SK-N-SH (cell line): Measurements from ENCODE around the gene TAB2. TPM values are rescaled to one million over a fixed set of nuclear protein-coding genes. Genes with fewer than 3 reads are reported as not detected.

Source experiments
- CTCF ChIA-PET: fragments of 300-600, 350-600 bp; formaldehyde crosslinking; extraction: SDS; loops from one replicate; lab custom pipeline; 2021; lab: Yijun Ruan, JAX
- POLR2A ChIA-PET: fragments of 350-600 bp; sonication (Branson Sonifier 250); formaldehyde crosslinking; extraction: SDS; loops from one replicate; lab custom pipeline; 2020; ENCODE audit warnings: antibody characterized with exemption, inconsistent platforms; lab: Yijun Ruan, JAX
- DNase-seq: peaks from one replicate; pipeline ENCODE4 v3.0.0; 2012
- H2AFZ ChIP-seq: fragments of 200-600 bp; sonication (generic); 2 replicates; pipeline ENCODE4 v1.8.1; 2016; ENCODE audit warnings: antibody characterized with exemption, mild to moderate bottlenecking, low read depth
- H3F3A ChIP-seq: fragments of 200-600 bp; sonication (generic); replicated peaks from 2 replicates; pipeline ENCODE3; 2016; ENCODE audit warnings: antibody characterized with exemption, mild to moderate bottlenecking; ENCODE audit not compliant: insufficient read depth
- H3K27ac ChIP-seq, 2 experiments: fragments of 200-500 bp in 1 of 2; fragments of 200-600 bp in 1 of 2; sonication (Bioruptor generic) in 1 of 2; sonication (generic), shearing (Covaris generic) in 1 of 2; 2 replicates each; pipeline versions ENCODE4 v1.5.1 to v1.6.1; 2014 to 2016; ENCODE audit warnings: low read depth in 2 of 2, inconsistent platforms in 1 of 2, low read length in 1 of 2, mild to moderate bottlenecking in 1 of 2, mixed read lengths in 1 of 2
- H3K27me3 ChIP-seq: fragments of 200-600 bp; sonication (generic), shearing (Covaris generic); 2 replicates; pipeline ENCODE4 v1.6.1; 2016; ENCODE audit warnings: mixed run types; ENCODE audit not compliant: insufficient read depth
- H3K36me3 ChIP-seq, 2 experiments: fragments of 200-500 bp in 1 of 2; fragments of 200-600 bp in 1 of 2; sonication (Bioruptor generic) in 1 of 2; sonication (generic) in 1 of 2; replicated peaks in 1 of 2; 2 replicates each; pipeline versions ENCODE3 to v1.5.1; 2014 to 2016; ENCODE audit warnings: low read length in 1 of 2, mild to moderate bottlenecking in 1 of 2; ENCODE audit not compliant: insufficient read depth in 2 of 2, control insufficient read depth in 1 of 2
- H3K4me1 ChIP-seq, 2 experiments: fragments of 200-500 bp in 1 of 2; fragments of 200-600 bp in 1 of 2; sonication (Bioruptor generic) in 1 of 2; sonication (generic), shearing (Covaris generic) in 1 of 2; 2 replicates each; pipeline versions ENCODE4 v1.5.1 to v1.6.1; 2014 to 2016; ENCODE audit warnings: low read depth in 1 of 2, low read length in 1 of 2, mixed run types in 1 of 2; ENCODE audit not compliant: insufficient read depth in 2 of 2, control insufficient read depth in 1 of 2
- H3K4me2 ChIP-seq: fragments of 200-600 bp; sonication (generic), shearing (Covaris generic); 2 replicates; pipeline ENCODE4 v1.6.1; 2017; ENCODE audit warnings: mixed run types
- H3K4me3 ChIP-seq, 2 experiments: fragments of 200-500 bp in 1 of 2; fragments of 200-600 bp in 1 of 2; sonication (Bioruptor generic) in 1 of 2; sonication (generic), shearing (Covaris generic) in 1 of 2; 2 replicates each; pipeline versions ENCODE4 v1.5.1 to v1.8.1; 2014 to 2016; ENCODE audit warnings: low read depth in 2 of 2, inconsistent platforms in 1 of 2, low read length in 1 of 2, mild to moderate bottlenecking in 1 of 2, mixed read lengths in 1 of 2, moderate library complexity in 1 of 2
- H3K79me2 ChIP-seq: fragments of 200-600 bp; sonication (generic); 2 replicates; pipeline ENCODE4 v1.8.1; 2017; ENCODE audit warnings: mild to moderate bottlenecking; ENCODE audit not compliant: insufficient read depth
- H3K9ac ChIP-seq: fragments of 200-600 bp; sonication (generic); 2 replicates; pipeline ENCODE4 v1.6.1; 2017; ENCODE audit warnings: mixed run types
- H3K9me2 ChIP-seq: fragments of 200-600 bp; sonication (generic); 2 replicates; pipeline ENCODE4 v1.6.1; 2017; ENCODE audit warnings: mixed run types
- H3K9me3 ChIP-seq: fragments of 200-600 bp; sonication (generic); 2 replicates; pipeline ENCODE4 v1.6.1; 2017; ENCODE audit warnings: mixed run types, mild to moderate bottlenecking, moderate library complexity
- H4K20me1 ChIP-seq: fragments of 200-600 bp; sonication (generic); 2 replicates; pipeline ENCODE4 v1.6.1; 2017; ENCODE audit warnings: mild to moderate bottlenecking, mixed run types; ENCODE audit not compliant: insufficient read depth
- CHD2 ChIP-seq: fragments of 150-350 bp; IDR thresholded peaks from 2 replicates; pipeline ENCODE4 v1.6.1; 2018; ENCODE audit warnings: low read length; ENCODE audit not compliant: partially characterized antibody
- CTCF ChIP-seq: fragments of 200-600 bp; sonication (generic); IDR thresholded peaks from 2 replicates; pipeline ENCODE4 v1.6.1; 2017; ENCODE audit warnings: antibody characterized with exemption, mild to moderate bottlenecking, moderate library complexity
- FOSL2 ChIP-seq: IDR thresholded peaks from 2 replicates; pipeline ENCODE4 v1.4.0; 2012; ENCODE audit warnings: low read depth, mild to moderate bottlenecking, moderate library complexity, borderline replicate concordance
- FOXM1 ChIP-seq: IDR thresholded peaks from 2 replicates; pipeline ENCODE4 v1.4.0; 2012; ENCODE audit warnings: low read depth, mild to moderate bottlenecking
- GABPA ChIP-seq: IDR thresholded peaks from 2 replicates; pipeline ENCODE4 v1.4.0; 2012; ENCODE audit warnings: low read depth, mild to moderate bottlenecking
- GATA2 ChIP-seq: sonication (generic); formaldehyde crosslinking; IDR thresholded peaks from 2 replicates; pipeline ENCODE4 v1.5.0; 2020; ENCODE audit warnings: mild to moderate bottlenecking, missing genetic modification reagents
- NFIC ChIP-seq: IDR thresholded peaks from 2 replicates; pipeline ENCODE4 v1.4.0; 2012; ENCODE audit warnings: borderline replicate concordance
- POLR2AphosphoS5 ChIP-seq: IDR thresholded peaks from 2 replicates; pipeline ENCODE4 v1.6.1; 2012; ENCODE audit warnings: low read depth, low read length
- RXRA ChIP-seq: IDR thresholded peaks from 2 replicates; pipeline ENCODE4 v1.4.0; 2012; ENCODE audit warnings: low read depth, mild to moderate bottlenecking, borderline replicate concordance
- SMC3 ChIP-seq: IDR thresholded peaks from 2 replicates; pipeline ENCODE4 v1.6.1; 2012; ENCODE audit warnings: low read depth, low read length, improper control_type of control experiment
- TAF1 ChIP-seq: IDR thresholded peaks from 2 replicates; pipeline ENCODE4 v1.6.1; 2012; ENCODE audit warnings: low read depth, mild to moderate bottlenecking, low read length, moderate library complexity, borderline replicate concordance
- TEAD4 ChIP-seq: IDR thresholded peaks from 2 replicates; pipeline ENCODE4 v1.4.0; 2012; ENCODE audit warnings: mild to moderate bottlenecking, borderline replicate concordance; ENCODE audit not compliant: insufficient read depth
- WGBS: methylation state at CpG from one replicate; pipeline ENCODE4 v1.1.6; 2017; ENCODE audit warnings: low lambda C conversion rate; 5-methylcytosine and 5-hydroxymethylcytosine counted together
- polyA plus RNA-seq, 3 experiments: library from polyadenylated mRNA; depleted of rRNA; stranded (reverse); fragments of >200 nt; gene quantifications; 2 replicates each; pipeline ENCODE4 v1.2.3, GENCODE V29; 2012
- TF ChIP-seq, protein P1 (sequence below): IDR thresholded peaks from 2 replicates; pipeline ENCODE4 v1.4.0; 2012; ENCODE audit warnings: low read depth, borderline replicate concordance
- TF ChIP-seq, protein P2 (sequence below): fragments of 150-350 bp; IDR thresholded peaks from 2 replicates; pipeline ENCODE4 v1.6.1; 2017; ENCODE audit warnings: antibody characterized with exemption, low read length, low read depth, borderline replicate concordance
- TF ChIP-seq, protein P3 (sequence below): IDR thresholded peaks from 2 replicates; pipeline ENCODE4; 2012

TAB2 gene
- polyA plus RNA-seq, 1 of the 3 experiments (the other 2 are of a cell fraction): 24.4 TPM

- Histone ChIP-seq H3K4me3 (no peak overlapping the region), H3K9ac (no peak overlapping the region), H3K27me3 (no peaks in the 10 kb centered on the region), H3K79me2 (no peaks in the 10 kb centered on the region), H3K36me3 (no peaks in the 10 kb centered on the region), H3K4me1 (no peaks in the 10 kb centered on the region), H4K20me1 (no peaks in the 10 kb centered on the region), H2AFZ (no peak overlapping the region), H3K27ac (no peak overlapping the region), H3K4me2 (no peak overlapping the region), H3K9me3 (no peaks in the 10 kb centered on the region), H3K9me2 (no peaks in the 10 kb centered on the region), H3F3A (no peaks in the 10 kb centered on the region)
- TF ChIP-seq NFIC: no peak
- no peak for TF ChIP-seq CHD2
- TF ChIP-seq FOXM1: no peak
- TF ChIP-seq TEAD4: no peak
- TF ChIP-seq SMC3: no peak
- no peak for TF ChIP-seq TAF1
- 38% methylated on average over 1 of the region's 1 CpG for WGBS
- POLR2A ChIA-PET: no interaction called here
- CTCF ChIA-PET: no interaction called here
- no peak for DNase-seq
Measured at GRCh38 chr6:149303468-149303867, 14.0 kb upstream of the TAB2 start.

GRCh38 chr6:149305372-149305771, 12.1 kb upstream of the TAB2 start:
- Histone ChIP-seq H4K20me1 (no peaks in the 10 kb centered on the region), H3K36me3 (no peaks in the 10 kb centered on the region), H3K27me3 (no peaks in the 10 kb centered on the region), H3K4me3 (no peak overlapping the region), H2AFZ (no peak overlapping the region), H3F3A (no peaks in the 10 kb centered on the region), H3K79me2 (no peaks in the 10 kb centered on the region), H3K4me1 (no peaks in the 10 kb centered on the region), H3K9me2 (no peaks in the 10 kb centered on the region), H3K27ac (no peak overlapping the region), H3K9me3 (no peaks in the 10 kb centered on the region), H3K9ac (no peak overlapping the region), H3K4me2 (no peak overlapping the region)
- POLR2A ChIA-PET: no interaction called here
- no peak for DNase-seq
- 66% methylated on average over 3 of the region's 3 CpGs for WGBS
- CTCF ChIA-PET: interaction anchor here (0.7 kb wide), 1 partner anchor 748 kb away, joined by 3 read pairs; no protein-coding TSS in a partner anchor
- TF ChIP-seq SMC3 (no peak), RXRA (no peak), CTCF (no peak), GABPA (no peak), POLR2AphosphoS5 (no peak), FOSL2 (no peak), GATA2 (CRISPR knock-in tag) (no peak)
- TF ChIP-seq, protein P1, sequence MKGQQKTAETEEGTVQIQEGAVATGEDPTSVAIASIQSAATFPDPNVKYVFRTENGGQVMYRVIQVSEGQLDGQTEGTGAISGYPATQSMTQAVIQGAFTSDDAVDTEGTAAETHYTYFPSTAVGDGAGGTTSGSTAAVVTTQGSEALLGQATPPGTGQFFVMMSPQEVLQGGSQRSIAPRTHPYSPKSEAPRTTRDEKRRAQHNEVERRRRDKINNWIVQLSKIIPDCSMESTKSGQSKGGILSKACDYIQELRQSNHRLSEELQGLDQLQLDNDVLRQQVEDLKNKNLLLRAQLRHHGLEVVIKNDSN: no peak
- TF ChIP-seq, protein P2, sequence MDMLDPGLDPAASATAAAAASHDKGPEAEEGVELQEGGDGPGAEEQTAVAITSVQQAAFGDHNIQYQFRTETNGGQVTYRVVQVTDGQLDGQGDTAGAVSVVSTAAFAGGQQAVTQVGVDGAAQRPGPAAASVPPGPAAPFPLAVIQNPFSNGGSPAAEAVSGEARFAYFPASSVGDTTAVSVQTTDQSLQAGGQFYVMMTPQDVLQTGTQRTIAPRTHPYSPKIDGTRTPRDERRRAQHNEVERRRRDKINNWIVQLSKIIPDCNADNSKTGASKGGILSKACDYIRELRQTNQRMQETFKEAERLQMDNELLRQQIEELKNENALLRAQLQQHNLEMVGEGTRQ: no peak
- TF ChIP-seq, protein P3, sequence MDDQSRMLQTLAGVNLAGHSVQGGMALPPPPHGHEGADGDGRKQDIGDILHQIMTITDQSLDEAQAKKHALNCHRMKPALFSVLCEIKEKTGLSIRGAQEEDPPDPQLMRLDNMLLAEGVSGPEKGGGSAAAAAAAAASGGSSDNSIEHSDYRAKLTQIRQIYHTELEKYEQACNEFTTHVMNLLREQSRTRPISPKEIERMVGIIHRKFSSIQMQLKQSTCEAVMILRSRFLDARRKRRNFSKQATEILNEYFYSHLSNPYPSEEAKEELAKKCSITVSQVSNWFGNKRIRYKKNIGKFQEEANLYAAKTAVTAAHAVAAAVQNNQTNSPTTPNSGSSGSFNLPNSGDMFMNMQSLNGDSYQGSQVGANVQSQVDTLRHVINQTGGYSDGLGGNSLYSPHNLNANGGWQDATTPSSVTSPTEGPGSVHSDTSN: no peak
